A549 (cell line): Measurements from ENCODE around the gene GPS1.

Experiments
- EHMT2 ChIP-seq: fragments of 200-600 bp; sonication (generic); IDR thresholded peaks from 2 replicates; pipeline ENCODE4 v1.6.1; 2016; ENCODE audit warnings: antibody characterized with exemption, low read depth, mild to moderate bottlenecking, moderate library complexity
- TF ChIP-seq, protein P1 (sequence below): IDR thresholded peaks from 2 replicates; pipeline ENCODE4 v1.6.1; 2012
- TF ChIP-seq, protein P2 (sequence below): fragments of >200 bp; sonication (Bioruptor Twin); formaldehyde crosslinking; IDR thresholded peaks from 3 replicates; pipeline ENCODE4 v1.5.1; 2016
- TF ChIP-seq, protein P3 (sequence below): fragments of >200 bp; sonication (Bioruptor Twin); formaldehyde crosslinking; IDR thresholded peaks from 3 replicates; pipeline ENCODE4 v1.6.1; 2016

DNA sequence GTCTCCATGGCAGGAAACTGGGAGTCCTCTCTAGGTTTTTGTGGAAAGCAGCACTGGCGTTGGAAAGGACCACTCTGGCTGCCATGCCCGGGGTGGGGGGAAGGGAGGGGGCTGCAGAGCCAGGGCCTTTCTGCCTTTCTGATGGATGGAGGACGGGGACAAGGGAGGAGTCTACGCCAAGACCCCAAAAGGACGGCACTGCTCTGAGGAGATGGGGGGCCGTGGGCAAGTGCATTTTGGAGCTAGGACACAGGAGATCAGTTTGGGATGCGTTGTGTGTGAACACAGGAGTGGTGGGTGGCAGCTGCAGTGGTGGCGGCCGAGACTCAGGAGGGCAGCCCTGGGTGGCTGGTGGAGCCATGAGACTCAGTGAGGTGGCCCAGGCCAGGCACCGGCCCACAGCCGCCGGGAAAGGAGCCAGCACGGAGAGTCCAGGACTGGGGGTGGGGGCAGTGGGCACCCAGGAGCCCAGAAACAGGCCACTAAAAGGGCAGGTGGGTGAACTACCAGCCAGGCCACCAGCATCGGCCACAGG lies 31.1 kb upstream of the GPS1 start:
- no peak for TF ChIP-seq EHMT2
- TF ChIP-seq, protein P1, sequence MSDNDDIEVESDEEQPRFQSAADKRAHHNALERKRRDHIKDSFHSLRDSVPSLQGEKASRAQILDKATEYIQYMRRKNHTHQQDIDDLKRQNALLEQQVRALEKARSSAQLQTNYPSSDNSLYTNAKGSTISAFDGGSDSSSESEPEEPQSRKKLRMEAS = no peak
- TF ChIP-seq, protein P2, sequence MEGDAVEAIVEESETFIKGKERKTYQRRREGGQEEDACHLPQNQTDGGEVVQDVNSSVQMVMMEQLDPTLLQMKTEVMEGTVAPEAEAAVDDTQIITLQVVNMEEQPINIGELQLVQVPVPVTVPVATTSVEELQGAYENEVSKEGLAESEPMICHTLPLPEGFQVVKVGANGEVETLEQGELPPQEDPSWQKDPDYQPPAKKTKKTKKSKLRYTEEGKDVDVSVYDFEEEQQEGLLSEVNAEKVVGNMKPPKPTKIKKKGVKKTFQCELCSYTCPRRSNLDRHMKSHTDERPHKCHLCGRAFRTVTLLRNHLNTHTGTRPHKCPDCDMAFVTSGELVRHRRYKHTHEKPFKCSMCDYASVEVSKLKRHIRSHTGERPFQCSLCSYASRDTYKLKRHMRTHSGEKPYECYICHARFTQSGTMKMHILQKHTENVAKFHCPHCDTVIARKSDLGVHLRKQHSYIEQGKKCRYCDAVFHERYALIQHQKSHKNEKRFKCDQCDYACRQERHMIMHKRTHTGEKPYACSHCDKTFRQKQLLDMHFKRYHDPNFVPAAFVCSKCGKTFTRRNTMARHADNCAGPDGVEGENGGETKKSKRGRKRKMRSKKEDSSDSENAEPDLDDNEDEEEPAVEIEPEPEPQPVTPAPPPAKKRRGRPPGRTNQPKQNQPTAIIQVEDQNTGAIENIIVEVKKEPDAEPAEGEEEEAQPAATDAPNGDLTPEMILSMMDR = no peak
- TF ChIP-seq, protein P3, sequence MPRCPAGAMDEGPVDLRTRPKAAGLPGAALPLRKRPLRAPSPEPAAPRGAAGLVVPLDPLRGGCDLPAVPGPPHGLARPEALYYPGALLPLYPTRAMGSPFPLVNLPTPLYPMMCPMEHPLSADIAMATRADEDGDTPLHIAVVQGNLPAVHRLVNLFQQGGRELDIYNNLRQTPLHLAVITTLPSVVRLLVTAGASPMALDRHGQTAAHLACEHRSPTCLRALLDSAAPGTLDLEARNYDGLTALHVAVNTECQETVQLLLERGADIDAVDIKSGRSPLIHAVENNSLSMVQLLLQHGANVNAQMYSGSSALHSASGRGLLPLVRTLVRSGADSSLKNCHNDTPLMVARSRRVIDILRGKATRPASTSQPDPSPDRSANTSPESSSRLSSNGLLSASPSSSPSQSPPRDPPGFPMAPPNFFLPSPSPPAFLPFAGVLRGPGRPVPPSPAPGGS = no peak
